GM19035 (cell line): Measurements from ENCODE around the gene FYN.

Source experiments
- ATAC-seq: cut with Tn5 transposase; IDR thresholded peaks from one replicate; pipeline ENCODE4 v1.9.1; 2021; ENCODE audit not compliant: unreplicated experiment

The FYN gene

GRCh38 chr6:111667931-111668330 is 205.3 kb downstream of the FYN start:
- no peak for ATAC-seq

DNA sequence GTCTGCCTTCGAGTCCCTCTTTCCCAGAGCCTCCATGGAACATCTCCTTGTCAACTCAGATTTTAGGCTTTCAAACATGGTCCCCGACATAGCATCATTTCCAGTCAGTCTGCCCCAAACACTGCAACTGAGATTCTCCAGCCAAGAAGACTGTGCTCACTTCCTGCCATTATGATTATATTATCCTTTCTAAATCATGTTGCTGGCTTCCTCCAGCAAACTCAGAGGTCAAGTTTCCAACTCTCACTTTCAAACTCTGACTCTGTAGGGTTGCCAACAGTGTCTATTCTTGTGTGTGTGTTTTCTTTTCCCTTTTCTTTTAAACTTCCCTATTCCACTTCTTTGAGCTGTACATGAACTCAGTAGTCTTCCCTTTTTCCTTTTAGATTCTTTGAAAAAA is 206.4 kb downstream of the FYN start:
- no peak for ATAC-seq

DNA sequence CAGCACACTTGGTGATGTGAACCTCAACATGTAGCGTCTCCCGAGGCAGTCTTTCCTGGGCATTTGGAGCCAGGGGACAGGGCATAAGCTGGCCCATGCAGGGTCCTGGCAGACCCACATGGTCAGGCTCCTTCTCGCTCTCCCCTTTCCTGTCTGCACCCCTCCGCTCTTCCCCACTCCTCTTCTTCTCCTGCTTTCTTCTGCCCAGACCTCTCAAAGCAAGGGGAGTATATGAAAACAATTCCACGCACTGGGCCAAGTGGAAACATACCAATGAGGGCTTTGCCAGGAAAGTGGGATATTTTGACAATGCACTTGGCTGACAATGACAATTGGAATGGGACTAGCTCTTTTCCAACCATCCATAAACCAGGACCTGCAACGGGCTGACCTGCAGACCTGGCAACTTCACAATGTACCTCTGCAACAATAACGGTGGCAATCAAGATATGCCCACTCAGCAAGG is 208.7 kb downstream of the FYN start:
- no peak for ATAC-seq

DNA sequence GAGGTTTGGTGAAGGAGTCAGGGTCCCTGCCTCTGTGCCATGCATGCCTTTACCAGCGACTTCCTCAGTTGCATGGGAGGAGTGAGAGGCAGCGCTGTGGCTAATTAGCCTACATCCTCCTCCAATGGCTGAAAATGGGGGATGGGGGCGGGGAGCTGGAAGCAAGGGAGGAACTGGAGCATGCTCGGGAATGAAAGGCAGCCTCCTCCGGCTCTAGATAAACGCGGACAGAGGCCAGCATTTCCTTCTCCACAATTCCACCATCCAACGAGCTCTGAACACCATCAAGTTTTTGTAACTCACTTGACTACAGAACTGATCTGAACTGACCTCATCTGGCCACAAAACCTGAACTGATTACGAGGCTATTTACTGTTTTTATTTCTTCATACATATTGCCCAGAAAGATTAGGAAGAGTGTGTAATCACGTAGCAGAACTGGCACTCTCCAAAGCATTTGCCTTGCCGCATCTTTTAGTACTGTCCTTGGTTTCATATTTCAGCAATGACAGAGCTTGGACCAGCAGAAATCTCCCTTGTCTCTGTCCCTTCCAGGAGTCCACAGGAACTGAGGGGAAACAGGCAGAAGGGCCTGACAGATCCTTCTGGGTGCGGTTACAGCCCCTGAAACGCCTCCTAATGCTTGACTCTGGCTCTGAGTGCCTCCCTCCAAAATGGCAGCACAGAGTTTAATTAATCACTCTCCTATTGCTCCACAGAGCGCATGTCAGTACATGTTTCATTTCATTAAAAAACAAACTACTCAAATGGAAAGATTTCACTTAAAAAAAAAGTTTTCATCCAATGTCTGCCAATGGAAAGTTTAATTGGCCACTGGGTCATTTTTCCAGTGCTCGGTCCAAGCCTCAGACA is 209.3 kb downstream of the FYN start:
- no peak for ATAC-seq

DNA sequence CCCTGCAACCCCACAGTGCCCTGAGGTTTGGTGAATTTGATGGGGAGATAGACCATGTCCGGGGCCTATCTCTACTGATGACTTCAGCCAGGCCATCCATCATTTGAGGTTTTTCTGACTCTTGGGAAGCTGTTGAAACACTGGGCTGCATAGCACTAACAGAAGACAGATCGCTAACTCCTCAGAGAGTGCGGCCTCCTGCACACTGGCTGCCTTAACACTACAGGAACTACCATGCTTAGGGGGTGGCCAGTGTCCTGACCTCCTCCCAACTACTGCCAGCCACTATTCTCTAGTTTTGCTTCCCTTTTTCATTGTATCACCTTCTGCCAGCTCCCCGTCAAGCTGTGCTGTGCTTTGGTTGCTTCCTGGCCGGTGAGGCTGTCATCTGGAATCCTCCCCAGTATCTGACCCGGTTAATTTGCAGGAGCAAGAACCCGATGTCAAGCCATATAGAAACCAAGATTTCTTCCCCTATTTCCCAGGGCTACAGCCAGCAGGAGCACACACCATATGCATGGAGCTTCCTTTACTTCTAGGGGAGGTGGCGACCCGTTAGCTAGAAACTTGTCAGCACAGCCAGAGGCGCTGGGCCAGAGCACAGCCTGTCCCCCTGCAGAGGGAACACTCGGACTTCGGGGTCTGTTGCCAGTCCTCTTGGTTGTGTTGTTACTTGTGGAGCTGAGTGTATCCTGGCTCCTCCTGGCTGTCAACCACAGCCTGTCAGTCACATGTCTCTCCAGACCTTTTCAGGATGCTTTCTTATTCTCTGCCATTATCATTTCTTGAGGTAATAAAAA is 210.3 kb downstream of the FYN start:
- ATAC-seq: no peak

GRCh38 chr6:111662072-111662793 is 211.0 kb downstream of the FYN start:
- no peak for ATAC-seq

GRCh38 chr6:111661541-111662061 is 211.7 kb downstream of the FYN start:
- ATAC-seq: no peak

GRCh38 chr6:111660531-111660930 is 212.7 kb downstream of the FYN start:
- ATAC-seq: no peak

- no peak for ATAC-seq
Measured at GRCh38 chr6:111658462-111659154, 214.6 kb downstream of the FYN start.

DNA sequence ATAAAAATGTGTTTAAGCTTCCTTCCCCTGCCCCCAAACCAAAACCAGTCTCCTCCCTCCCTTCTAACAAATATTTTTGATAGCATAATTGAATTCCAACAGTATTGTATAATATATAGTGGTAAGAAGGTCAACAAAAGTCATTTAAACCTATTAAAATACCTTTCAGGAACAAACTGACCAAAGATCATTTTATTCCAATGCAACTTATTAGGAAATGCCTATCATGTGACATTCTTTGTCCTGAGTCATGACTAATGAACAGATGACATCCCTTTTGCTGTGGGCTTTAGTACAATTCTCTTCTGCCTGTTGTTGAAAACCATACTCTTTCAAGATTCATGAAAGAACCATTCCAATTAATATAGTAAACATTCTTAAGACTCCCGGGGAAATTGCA is 216.1 kb downstream of the FYN start:
- no peak for ATAC-seq

DNA sequence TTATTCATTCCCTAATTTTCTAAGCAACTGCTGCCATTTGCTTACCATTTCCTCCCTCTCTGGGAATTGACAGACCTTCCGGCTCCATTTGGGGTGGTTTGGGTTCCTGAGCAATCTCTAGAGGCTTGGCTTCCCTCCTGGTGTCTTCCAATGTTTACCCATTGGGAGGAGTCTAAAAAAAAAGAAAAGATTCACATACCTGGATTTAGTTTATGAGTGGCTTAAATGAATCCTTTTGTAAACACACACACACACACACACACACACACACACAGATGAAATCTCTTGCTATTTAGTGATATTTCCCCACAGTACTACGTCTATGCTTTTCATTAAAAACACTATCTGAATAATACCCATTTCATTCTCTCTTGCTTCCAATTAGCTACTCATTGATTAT is 219.3 kb downstream of the FYN start:
- ATAC-seq: no peak

DNA sequence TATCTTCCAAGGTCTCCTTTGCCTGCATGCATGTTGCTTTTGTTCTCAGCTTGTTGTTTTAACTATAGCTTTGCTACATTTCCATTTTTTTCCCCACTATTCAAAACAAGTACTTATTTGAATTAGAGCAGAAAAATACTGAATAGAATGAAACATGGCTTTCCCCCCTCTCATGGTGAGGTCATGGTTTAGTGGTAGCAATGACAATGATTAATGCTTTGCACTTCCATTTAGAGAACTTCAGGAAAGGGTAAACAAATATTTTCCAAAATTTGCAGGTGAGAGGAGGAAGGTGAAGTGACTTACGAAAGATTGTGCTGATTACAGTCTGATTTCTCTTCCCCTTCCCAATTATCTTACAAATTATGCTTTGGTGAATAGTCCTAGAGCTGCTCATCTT is 219.8 kb downstream of the FYN start:
- ATAC-seq: no peak

DNA sequence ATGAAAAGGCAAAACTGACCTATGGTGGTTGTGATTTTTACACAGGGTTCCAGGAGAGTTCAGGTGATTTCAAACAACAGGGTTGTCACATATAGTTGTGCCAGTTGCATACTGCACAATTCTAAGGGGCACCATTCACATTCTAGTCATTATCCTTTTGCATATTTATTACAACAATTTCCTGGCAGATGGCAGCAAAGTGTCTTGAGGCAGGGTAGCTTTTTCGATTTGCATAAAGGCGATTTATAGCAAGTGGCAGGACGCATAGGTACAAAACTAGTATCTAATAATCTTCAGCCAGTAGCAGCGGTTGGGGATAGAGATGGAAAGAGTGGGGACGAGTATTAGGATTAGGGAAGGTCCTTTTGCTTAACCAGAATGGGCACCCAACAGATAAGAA is 221.1 kb downstream of the FYN start:
- no peak for ATAC-seq

DNA sequence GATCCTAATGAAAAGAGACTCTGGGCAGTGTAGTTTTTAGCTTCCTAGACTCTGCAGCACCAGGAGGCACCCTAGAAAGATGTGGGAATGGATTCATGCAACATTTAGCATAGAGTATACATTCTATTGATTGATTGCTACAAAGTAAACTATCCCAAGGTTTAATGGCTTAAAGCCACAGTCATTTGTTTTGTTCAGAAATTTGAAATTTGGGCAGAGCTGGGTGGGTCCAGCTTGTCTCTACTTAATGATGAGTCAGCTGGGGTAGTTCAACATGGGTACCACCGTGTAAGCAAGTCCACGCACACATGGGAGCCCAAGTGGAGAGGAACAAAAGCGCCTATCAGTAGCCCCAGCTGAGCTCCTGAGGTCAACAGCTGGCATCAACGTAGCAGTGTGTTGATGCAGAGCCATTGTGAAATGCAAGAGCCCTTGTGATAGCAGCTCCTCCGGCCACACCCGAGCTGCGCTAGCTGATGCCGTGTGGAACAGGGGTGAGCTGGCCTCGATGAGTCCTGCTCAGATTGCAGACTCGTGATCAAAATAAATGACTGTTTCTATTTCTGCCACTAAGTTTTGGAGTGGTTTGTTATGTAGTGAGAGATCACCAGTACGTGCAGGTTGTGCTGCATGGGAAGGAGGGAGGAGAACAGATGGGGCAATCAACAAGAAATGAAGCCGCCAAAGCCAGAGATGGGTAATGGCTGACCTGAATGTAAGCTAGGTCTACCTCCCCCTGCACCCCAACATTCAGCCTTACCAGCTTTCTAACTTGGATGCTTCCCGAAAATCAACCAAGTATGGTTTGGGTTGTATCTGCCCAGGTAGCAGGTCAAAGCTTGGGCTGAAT is 221.8 kb downstream of the FYN start:
- ATAC-seq: no peak

- ATAC-seq: no peak
Measured at GRCh38 chr6:111650049-111650448, 223.2 kb downstream of the FYN start.

- ATAC-seq: no peak
Measured at GRCh38 chr6:111648100-111648499, 225.2 kb downstream of the FYN start.

- ATAC-seq: no peak
Measured at GRCh38 chr6:111646942-111647341, 226.3 kb downstream of the FYN start.

DNA sequence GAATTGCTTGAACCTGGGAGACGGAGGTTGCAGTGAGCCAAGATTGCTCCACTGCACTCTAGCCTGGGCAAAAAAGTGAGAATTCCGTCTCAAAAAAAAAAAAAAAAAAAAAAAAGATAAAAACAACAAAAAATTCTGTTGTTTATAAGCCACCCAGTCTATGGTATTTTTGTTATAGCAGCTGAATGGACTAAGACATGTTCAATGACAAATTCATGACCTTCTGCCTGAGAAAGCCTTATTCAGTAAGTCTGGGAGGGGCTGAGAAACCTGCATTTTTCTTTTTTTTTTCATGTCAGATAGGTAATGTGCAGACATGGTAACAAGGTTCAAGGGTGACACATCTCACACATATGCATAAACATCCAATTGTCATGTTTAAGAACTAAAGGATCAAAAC is 227.2 kb downstream of the FYN start:
- no peak for ATAC-seq

DNA sequence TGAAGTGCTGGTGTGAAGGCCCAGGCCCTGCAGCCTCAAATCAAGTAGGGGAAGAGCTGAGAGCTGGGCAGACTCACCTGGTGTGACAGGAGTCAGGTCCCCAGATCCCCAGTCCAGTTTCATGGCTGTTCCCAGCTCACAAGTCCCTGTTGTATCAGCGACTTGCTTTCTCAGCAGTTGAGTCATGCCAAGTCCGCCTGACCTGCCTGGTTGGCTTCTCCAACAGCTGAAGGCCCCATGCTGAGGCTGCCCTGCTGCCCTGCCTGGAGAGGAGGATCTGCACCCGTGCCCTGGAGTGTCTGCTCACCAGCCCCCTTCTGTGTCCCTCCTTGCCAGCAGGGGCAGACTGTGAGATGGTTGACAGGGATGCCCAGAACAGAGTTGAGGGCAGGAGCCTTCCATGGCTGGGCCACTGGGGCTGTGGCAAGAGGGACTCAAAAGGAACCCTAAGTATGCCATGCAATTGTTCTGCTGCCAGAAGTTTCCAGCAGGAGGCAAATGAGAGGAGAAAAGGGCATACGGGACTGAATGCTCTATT is 228.3 kb downstream of the FYN start:
- no peak for ATAC-seq
